HepG2 (cell line): ENCODE measurements around the gene LIPC. TPM values are rescaled to one million over a fixed set of nuclear protein-coding genes. Genes with fewer than 3 reads are reported as not detected.

Experiments
- ATAC-seq: fragments of 200-7000 bp; cut with Tn5 transposase; 3 replicates; pipeline ENCODE4 v1.9.1; 2020; ENCODE audit warnings: mild to moderate bottlenecking, moderate library complexity
- BruUV-seq: library from RNA; stranded (reverse); fragments of 400-500 nt; replicated peaks from 2 replicates; lab custom pipeline; 2021; lab: Mats Ljungman, UMichigan
- CTCF ChIA-PET: fragments of 300-600 bp; formaldehyde crosslinking; extraction: SDS; loops from one replicate; lab custom pipeline; 2021; ENCODE audit warnings: low total read pairs, inconsistent platforms, low intra/inter-chr PET ratio; lab: Yijun Ruan, JAX
- POLR2A ChIA-PET: fragments of 350-600 bp; sonication (Branson Sonifier 250); formaldehyde crosslinking; loops from one replicate; lab custom pipeline; 2020; ENCODE audit warnings: antibody characterized with exemption, inconsistent platforms; lab: Yijun Ruan, JAX
- DNase-seq: peaks from one replicate; pipeline ENCODE4 v3.0.0-alpha.2; 2015; ENCODE audit warnings: low spot score
- FAIRE-seq: peaks from 3 replicates; lab custom pipeline; 2011; peaks lifted over from hg19 to GRCh38; lab: Jason Lieb, UNC
- H2AFZ ChIP-seq: one replicate; pipeline ENCODE4 v1.6.1; 2011; ENCODE audit warnings: low read length, inconsistent platforms
- H3K27ac ChIP-seq: fragments of 300-600 bp; 3 replicates; pipeline ENCODE4 v1.8.0; 2011; ENCODE audit warnings: mixed run types, mild to moderate bottlenecking, mixed read lengths, low read length, inconsistent platforms; ENCODE audit not compliant: insufficient read depth; ENCODE audit errors: extremely low read length
- H3K27me3 ChIP-seq, 2 experiments: fragments of 200-600 bp in 1 of 2; 2 replicates in 1 of 2; 3 replicates in 1 of 2; pipeline versions ENCODE4 v1.6.0 to v1.8.0; 2011; ENCODE audit warnings: low read length in 2 of 2, mild to moderate bottlenecking in 2 of 2, moderate library complexity in 2 of 2, inconsistent platforms in 1 of 2; ENCODE audit not compliant: insufficient read depth in 2 of 2, control insufficient read depth in 1 of 2
- H3K36me3 ChIP-seq, 2 experiments: fragments of 200-600 bp in 1 of 2; replicated peaks in 1 of 2; 2 replicates in 1 of 2; 3 replicates in 1 of 2; pipeline versions ENCODE4 v1.5.1 to v1.8.0; 2011; ENCODE audit warnings: low read length in 2 of 2, inconsistent platforms in 1 of 2; ENCODE audit not compliant: insufficient read depth in 2 of 2, control insufficient read depth in 1 of 2
- H3K4me1 ChIP-seq: 2 replicates; pipeline ENCODE4 v1.5.1; 2012; ENCODE audit warnings: low read length, inconsistent platforms; ENCODE audit not compliant: insufficient read depth
- H3K4me2 ChIP-seq: 2 replicates; pipeline ENCODE4 v1.6.0; 2011; ENCODE audit warnings: low read depth, low read length, inconsistent platforms
- H3K4me3 ChIP-seq, 3 experiments: fragments of 200-600 bp in 1 of 3; sonication (generic), shearing (Covaris generic) in 1 of 3; replicated peaks in 1 of 3; 2 replicates each; pipeline ENCODE4 v1.5.1; 2011 to 2016; ENCODE audit warnings: low read length in 3 of 3, inconsistent platforms in 2 of 3, low read depth in 2 of 3, mild to moderate bottlenecking in 2 of 3, control low read depth in 1 of 3, mixed read lengths in 1 of 3; ENCODE audit not compliant: insufficient read depth in 1 of 3
- H3K79me2 ChIP-seq: one replicate; pipeline ENCODE4 v1.6.1; 2011; ENCODE audit warnings: low read length, inconsistent platforms; ENCODE audit not compliant: insufficient read depth
- H3K9ac ChIP-seq: 2 replicates; pipeline ENCODE4 v1.6.0; 2011; ENCODE audit warnings: mild to moderate bottlenecking, low read depth, low read length, inconsistent platforms; ENCODE audit not compliant: insufficient read depth
- H3K9me3 ChIP-seq: 2 replicates; pipeline ENCODE4 v1.5.1; 2012; ENCODE audit warnings: mild to moderate bottlenecking, low read length
- H4K20me1 ChIP-seq: 2 replicates; pipeline ENCODE4 v1.6.0; 2011; ENCODE audit warnings: inconsistent platforms, mild to moderate bottlenecking, low read length, moderate library complexity; ENCODE audit not compliant: insufficient read depth
- AGO2 ChIP-seq: fragments of 200-400 bp; formaldehyde crosslinking; optimal IDR thresholded peaks from 2 replicates; pipeline ENCODE3; 2017; ENCODE audit warnings: mild to moderate bottlenecking, low read depth, low read length, moderate library complexity
- CERS6 ChIP-seq: sonication (generic); formaldehyde crosslinking; IDR thresholded peaks from 2 replicates; pipeline ENCODE4 v1.5.0; 2020; ENCODE audit warnings: missing genetic modification reagents
- ELF4 ChIP-seq: sonication (generic); formaldehyde crosslinking; IDR thresholded peaks from 2 replicates; pipeline ENCODE4 v1.5.0; 2020; ENCODE audit warnings: missing genetic modification reagents, mild to moderate bottlenecking, moderate library complexity, borderline replicate concordance
- HMGXB4 ChIP-seq, 2 experiments: sonication (generic) in 1 of 2; formaldehyde crosslinking in 1 of 2; IDR thresholded peaks; 2 replicates each; pipeline versions ENCODE4 v1.4.0 to v1.6.1; 2018 to 2020; ENCODE audit warnings: missing genetic modification reagents in 2 of 2, borderline replicate concordance in 1 of 2, low read depth in 1 of 2, mild to moderate bottlenecking in 1 of 2, missing biosample characterization in 1 of 2
- LCORL ChIP-seq, 2 experiments: fragments of 450-650 bp in 1 of 2; sonication (generic) in 1 of 2; formaldehyde crosslinking in 1 of 2; IDR thresholded peaks; 2 replicates each; pipeline versions ENCODE4 v1.5.0 to v1.6.1; 2017 to 2020; ENCODE audit warnings: antibody characterized with exemption in 1 of 2, missing genetic modification reagents in 1 of 2
- MAFK ChIP-seq, 2 experiments: IDR thresholded peaks in 1 of 2; conservative IDR thresholded peaks in 1 of 2; 2 replicates each; pipeline ENCODE4 v1.6.1; 2011; ENCODE audit warnings: improper control_type of control experiment in 2 of 2, low read length in 2 of 2
- MLXIP ChIP-seq: sonication (generic); formaldehyde crosslinking; IDR thresholded peaks from 2 replicates; pipeline ENCODE4 v1.9.0; 2021; ENCODE audit warnings: missing genetic modification reagents, borderline replicate concordance
- NR3C1 ChIP-seq: sonication (generic); formaldehyde crosslinking; IDR thresholded peaks from 2 replicates; pipeline ENCODE4 v1.4.0; 2020; ENCODE audit warnings: missing genetic modification reagents
- POGZ ChIP-seq: sonication (generic); formaldehyde crosslinking; IDR thresholded peaks from 2 replicates; pipeline ENCODE4 v1.4.0; 2020; ENCODE audit warnings: mild to moderate bottlenecking, missing genetic modification reagents
- RBFOX2 ChIP-seq: fragments of 200-400 bp; formaldehyde crosslinking; IDR thresholded peaks from 2 replicates; pipeline ENCODE4 v1.6.1; 2017; ENCODE audit warnings: low read depth, mild to moderate bottlenecking, low read length
- RNF2 ChIP-seq: fragments of 450-650 bp; conservative IDR thresholded peaks from 2 replicates; pipeline ENCODE4 v1.6.1; 2016; ENCODE audit warnings: low read depth
- SMAD9 ChIP-seq: sonication (generic); formaldehyde crosslinking; IDR thresholded peaks from 2 replicates; pipeline ENCODE4 v1.5.1; 2020; ENCODE audit warnings: mild to moderate bottlenecking, missing genetic modification reagents
- YEATS2 ChIP-seq: sonication (generic); formaldehyde crosslinking; IDR thresholded peaks from 2 replicates; pipeline ENCODE4 v1.4.0; 2020; ENCODE audit warnings: missing genetic modification reagents, borderline replicate concordance
- YEATS4 ChIP-seq: sonication (generic); formaldehyde crosslinking; IDR thresholded peaks from 2 replicates; pipeline ENCODE4 v1.4.0; 2020; ENCODE audit warnings: missing genetic modification reagents, borderline replicate concordance
- ZBTB46 ChIP-seq: sonication (generic); formaldehyde crosslinking; IDR thresholded peaks from 2 replicates; pipeline ENCODE4 v1.4.0; 2020; ENCODE audit warnings: mild to moderate bottlenecking, missing genetic modification reagents, borderline replicate concordance
- ZNF253 ChIP-seq: sonication (generic); formaldehyde crosslinking; IDR thresholded peaks from 2 replicates; pipeline ENCODE4 v1.8.0; 2022; ENCODE audit warnings: mild to moderate bottlenecking, missing genetic modification reagents, borderline replicate concordance
- WGBS: methylation state at CpG from one replicate; pipeline ENCODE4 v1.1.6; 2017; ENCODE audit warnings: low lambda C conversion rate; 5-methylcytosine and 5-hydroxymethylcytosine counted together
- in situ Hi-C: cut with HindIII; loops from 2 replicates; pipeline ENCODE4 v1.10.0; 2017; ENCODE audit warnings: low pct_unique_long_range_greater_than_20kb; ENCODE audit not compliant: extremely low pct_ligation_motif_present
- intact Hi-C: fragments of 100-400 bp; cut with micrococcal nuclease; formaldehyde crosslinking; loops from one replicate; pipeline ENCODE4 v1.10.0; 2022; ENCODE audit not compliant: unreplicated experiment
- polyA plus RNA-seq, 8 experiments: library from polyadenylated mRNA; depleted of rRNA in 3 of 8; stranded (reverse) in 7 of 8; unstranded in 1 of 8; fragments of >200 nt; fragmentation: Illumina TruSeq in 4 of 8; extraction: Trizol in 4 of 8; gene quantifications; 2 replicates each; pipeline versions ENCODE4 v1.2.1 to v1.2.3, GENCODE V29; 2011 to 2016; ENCODE audit warnings: low read depth in 4 of 8, missing spikeins in 1 of 8, mixed read lengths in 1 of 8; ENCODE audit not compliant: insufficient read depth in 1 of 8
- total RNA-seq, 5 experiments: library from RNA; depleted of rRNA; stranded (reverse); fragments of >200 nt; fragmentation: Illumina TruSeq; extraction: Trizol; gene quantifications; 2 replicates each; pipeline ENCODE4 v1.2.3, GENCODE V29; 2016; ENCODE audit warnings: low read depth in 1 of 5

The LIPC gene
- total and polyA plus RNA-seq, 2 of the 13 experiments (the other 11 are each of a cell fraction or from before 2014, with no cell fraction given) = 26.0 to 38.0 TPM

- no peaks in the 10 kb centered on the region for H3K9me3 ChIP-seq
- H3K27me3 ChIP-seq = no peaks in the 10 kb centered on the region
- intact Hi-C loops (no loop called here), in situ Hi-C loops (loop anchor here (10.0 kb wide), 1 partner anchor 46 kb away; no protein-coding TSS in a partner anchor)
- WGBS = 99% methylated on average over 9 of the region's 9 CpGs
- CTCF ChIA-PET = no interaction called here
- H3K4me3 ChIP-seq = no peak overlapping the region
- no peaks in the 10 kb centered on the region for H3K36me3 ChIP-seq
- BruUV-seq = no TSS peak
- FAIRE-seq (no peak), ATAC-seq (no peak), DNase-seq (no peak)
- peaks cover 25% of the 10 kb centered on the region for H3K4me1 ChIP-seq
- no peaks in the 10 kb centered on the region for H4K20me1 ChIP-seq
- H2AFZ ChIP-seq = no peak overlapping the region
- no peak overlapping the region for H3K4me2 ChIP-seq
- no peak overlapping the region for H3K9ac ChIP-seq
- POLR2A ChIA-PET = no interaction called here
- no peak overlapping the region for H3K27ac ChIP-seq
- H3K79me2 ChIP-seq = no peaks in the 10 kb centered on the region
- no peak for TF ChIP-seq RNF2
- TF ChIP-seq HMGXB4 (CRISPR knock-in tag; IDR thresholded peaks at IDR 0.05; ENCODE audit: borderline replicate concordance in 1 of 2, low read depth in 1 of 2) = no peak
- TF ChIP-seq ZBTB46 = no peak
- TF ChIP-seq SMAD9 (CRISPR knock-in tag) = no peak
- no peak for TF ChIP-seq LCORL (IDR thresholded peaks at IDR 0.05)
- no peak for TF ChIP-seq LCORL (CRISPR knock-in tag; IDR thresholded peaks at IDR 0.05)
- no peak for TF ChIP-seq YEATS2
- no peak for TF ChIP-seq ZNF253 (CRISPR knock-in tag)
- no peak for TF ChIP-seq MAFK (conservative IDR thresholded peaks at IDR 0.05 in 1 of 2, IDR thresholded peaks at IDR 0.05 in 1 of 2; ENCODE audit: low read length in 2 of 2)
- TF ChIP-seq AGO2 = no peak
- no peak for TF ChIP-seq CERS6 (CRISPR knock-in tag)
- no peak for TF ChIP-seq POGZ (CRISPR knock-in tag)
- no peak for TF ChIP-seq NR3C1 (CRISPR knock-in tag)
- no peak for TF ChIP-seq MLXIP
- no peak for TF ChIP-seq ELF4 (CRISPR knock-in tag)
- no peak for TF ChIP-seq YEATS4 (CRISPR knock-in tag)
- no peak for TF ChIP-seq RBFOX2
Observed at GRCh38 chr15:58520464-58520863, 88.7 kb downstream of the LIPC start.
